HepG2 (cell line): ENCODE data around the gene MAGEL2.

Experiments used
- GABPA ChIP-seq, 2 experiments: IDR thresholded peaks; 2 replicates each; pipeline ENCODE4 v1.6.1; 2011 to 2016; ENCODE audit warnings: low read depth in 2 of 2, low read length in 1 of 2, missing biosample characterization in 1 of 2, missing genetic modification characterization in 1 of 2
- HDAC2 ChIP-seq: sonication (generic); formaldehyde crosslinking; IDR thresholded peaks from 2 replicates; pipeline ENCODE4 v1.4.0; 2020; ENCODE audit warnings: missing genetic modification reagents
- POLR2AphosphoS5 ChIP-seq: IDR thresholded peaks from 2 replicates; pipeline ENCODE4 v1.6.1; 2012; ENCODE audit warnings: low read depth, low read length
- RAD51 ChIP-seq: fragments of 450-650 bp; IDR thresholded peaks from 2 replicates; pipeline ENCODE4 v1.6.1; 2016; ENCODE audit warnings: borderline replicate concordance
- REPIN1 ChIP-seq: sonication (generic); formaldehyde crosslinking; IDR thresholded peaks from 2 replicates; pipeline ENCODE4 v1.8.0; 2022; ENCODE audit warnings: missing genetic modification reagents, low read depth, mild to moderate bottlenecking, borderline replicate concordance
- ZNF207 ChIP-seq: fragments of 450-650 bp; IDR thresholded peaks from 2 replicates; pipeline ENCODE4 v1.6.1; 2016; ENCODE audit warnings: antibody characterized with exemption, borderline replicate concordance
- ZNF451 ChIP-seq: sonication (generic); formaldehyde crosslinking; IDR thresholded peaks from 2 replicates; pipeline ENCODE4 v1.5.0; 2020; ENCODE audit warnings: mild to moderate bottlenecking, missing genetic modification reagents
- TF ChIP-seq, protein P1 (sequence below): sonication (generic); formaldehyde crosslinking; IDR thresholded peaks from 2 replicates; pipeline ENCODE4 v1.8.1; 2023; ENCODE audit warnings: mild to moderate bottlenecking, missing genetic modification reagents, borderline replicate concordance
- TF ChIP-seq, protein P2 (sequence below): sonication (generic); formaldehyde crosslinking; IDR thresholded peaks from 2 replicates; pipeline ENCODE4 v1.8.1; 2023; ENCODE audit warnings: missing genetic modification reagents, mild to moderate bottlenecking, borderline replicate concordance
- TF ChIP-seq, protein P3 (sequence below), 2 experiments: sonication (generic) in 1 of 2; formaldehyde crosslinking in 1 of 2; IDR thresholded peaks; 2 replicates each; pipeline versions ENCODE4 v1.5.1 to v1.6.1; 2011 to 2020; ENCODE audit warnings: borderline replicate concordance in 1 of 2, low read depth in 1 of 2, low read length in 1 of 2, mild to moderate bottlenecking in 1 of 2, missing genetic modification reagents in 1 of 2, moderate library complexity in 1 of 2
- TF ChIP-seq, protein P4 (sequence below): sonication (generic); formaldehyde crosslinking; IDR thresholded peaks from 2 replicates; pipeline ENCODE4 v1.5.1; 2020; ENCODE audit warnings: missing genetic modification reagents, mild to moderate bottlenecking, borderline replicate concordance
- TF ChIP-seq, protein P5 (sequence below): sonication (generic); formaldehyde crosslinking; IDR thresholded peaks from 2 replicates; pipeline ENCODE4 v1.5.0; 2020; ENCODE audit warnings: mild to moderate bottlenecking, missing genetic modification reagents, moderate library complexity
- TF ChIP-seq, protein P6 (sequence below): sonication (generic); formaldehyde crosslinking; conservative IDR thresholded peaks from 2 replicates; pipeline ENCODE4 v1.8.0; 2022; ENCODE audit warnings: missing genetic modification reagents

GRCh38 chr15:23644829-23645228 lies 2.8 kb downstream of the MAGEL2 start:
- TF ChIP-seq, protein P1, sequence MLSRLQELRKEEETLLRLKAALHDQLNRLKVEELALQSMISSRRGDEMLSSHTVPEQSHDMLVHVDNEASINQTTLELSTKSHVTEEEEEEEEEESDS (CRISPR knock-in tag): no peak
- TF ChIP-seq HDAC2 (CRISPR knock-in tag) (no peak), REPIN1 (CRISPR knock-in tag) (no peak), POLR2AphosphoS5 (no peak), RAD51 (no peak), ZNF207 (no peak), GABPA (IDR thresholded peaks at IDR 0.05; ENCODE audit: low read depth, low read length) (no peak), GABPA (CRISPR knock-in tag; IDR thresholded peaks at IDR 0.05; ENCODE audit: low read depth) (no peak), ZNF451 (CRISPR knock-in tag) (no peak)
- TF ChIP-seq, protein P2, sequence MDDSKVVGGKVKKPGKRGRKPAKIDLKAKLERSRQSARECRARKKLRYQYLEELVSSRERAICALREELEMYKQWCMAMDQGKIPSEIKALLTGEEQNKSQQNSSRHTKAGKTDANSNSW: no peak
- TF ChIP-seq, protein P3, sequence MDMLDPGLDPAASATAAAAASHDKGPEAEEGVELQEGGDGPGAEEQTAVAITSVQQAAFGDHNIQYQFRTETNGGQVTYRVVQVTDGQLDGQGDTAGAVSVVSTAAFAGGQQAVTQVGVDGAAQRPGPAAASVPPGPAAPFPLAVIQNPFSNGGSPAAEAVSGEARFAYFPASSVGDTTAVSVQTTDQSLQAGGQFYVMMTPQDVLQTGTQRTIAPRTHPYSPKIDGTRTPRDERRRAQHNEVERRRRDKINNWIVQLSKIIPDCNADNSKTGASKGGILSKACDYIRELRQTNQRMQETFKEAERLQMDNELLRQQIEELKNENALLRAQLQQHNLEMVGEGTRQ (IDR thresholded peaks at IDR 0.05; ENCODE audit: low read depth, low read length): no peak
- TF ChIP-seq, protein P3 (CRISPR knock-in tag; IDR thresholded peaks at IDR 0.05; ENCODE audit: borderline replicate concordance): no peak
- TF ChIP-seq, protein P4, sequence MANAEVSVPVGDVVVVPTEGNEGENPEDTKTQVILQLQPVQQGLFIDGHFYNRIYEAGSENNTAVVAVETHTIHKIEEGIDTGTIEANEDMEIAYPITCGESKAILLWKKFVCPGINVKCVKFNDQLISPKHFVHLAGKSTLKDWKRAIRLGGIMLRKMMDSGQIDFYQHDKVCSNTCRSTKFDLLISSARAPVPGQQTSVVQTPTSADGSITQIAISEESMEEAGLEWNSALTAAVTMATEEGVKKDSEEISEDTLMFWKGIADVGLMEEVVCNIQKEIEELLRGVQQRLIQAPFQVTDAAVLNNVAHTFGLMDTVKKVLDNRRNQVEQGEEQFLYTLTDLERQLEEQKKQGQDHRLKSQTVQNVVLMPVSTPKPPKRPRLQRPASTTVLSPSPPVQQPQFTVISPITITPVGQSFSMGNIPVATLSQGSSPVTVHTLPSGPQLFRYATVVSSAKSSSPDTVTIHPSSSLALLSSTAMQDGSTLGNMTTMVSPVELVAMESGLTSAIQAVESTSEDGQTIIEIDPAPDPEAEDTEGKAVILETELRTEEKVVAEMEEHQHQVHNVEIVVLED (CRISPR knock-in tag): no peak
- TF ChIP-seq, protein P5, sequence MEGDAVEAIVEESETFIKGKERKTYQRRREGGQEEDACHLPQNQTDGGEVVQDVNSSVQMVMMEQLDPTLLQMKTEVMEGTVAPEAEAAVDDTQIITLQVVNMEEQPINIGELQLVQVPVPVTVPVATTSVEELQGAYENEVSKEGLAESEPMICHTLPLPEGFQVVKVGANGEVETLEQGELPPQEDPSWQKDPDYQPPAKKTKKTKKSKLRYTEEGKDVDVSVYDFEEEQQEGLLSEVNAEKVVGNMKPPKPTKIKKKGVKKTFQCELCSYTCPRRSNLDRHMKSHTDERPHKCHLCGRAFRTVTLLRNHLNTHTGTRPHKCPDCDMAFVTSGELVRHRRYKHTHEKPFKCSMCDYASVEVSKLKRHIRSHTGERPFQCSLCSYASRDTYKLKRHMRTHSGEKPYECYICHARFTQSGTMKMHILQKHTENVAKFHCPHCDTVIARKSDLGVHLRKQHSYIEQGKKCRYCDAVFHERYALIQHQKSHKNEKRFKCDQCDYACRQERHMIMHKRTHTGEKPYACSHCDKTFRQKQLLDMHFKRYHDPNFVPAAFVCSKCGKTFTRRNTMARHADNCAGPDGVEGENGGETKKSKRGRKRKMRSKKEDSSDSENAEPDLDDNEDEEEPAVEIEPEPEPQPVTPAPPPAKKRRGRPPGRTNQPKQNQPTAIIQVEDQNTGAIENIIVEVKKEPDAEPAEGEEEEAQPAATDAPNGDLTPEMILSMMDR: no peak
- TF ChIP-seq, protein P6, sequence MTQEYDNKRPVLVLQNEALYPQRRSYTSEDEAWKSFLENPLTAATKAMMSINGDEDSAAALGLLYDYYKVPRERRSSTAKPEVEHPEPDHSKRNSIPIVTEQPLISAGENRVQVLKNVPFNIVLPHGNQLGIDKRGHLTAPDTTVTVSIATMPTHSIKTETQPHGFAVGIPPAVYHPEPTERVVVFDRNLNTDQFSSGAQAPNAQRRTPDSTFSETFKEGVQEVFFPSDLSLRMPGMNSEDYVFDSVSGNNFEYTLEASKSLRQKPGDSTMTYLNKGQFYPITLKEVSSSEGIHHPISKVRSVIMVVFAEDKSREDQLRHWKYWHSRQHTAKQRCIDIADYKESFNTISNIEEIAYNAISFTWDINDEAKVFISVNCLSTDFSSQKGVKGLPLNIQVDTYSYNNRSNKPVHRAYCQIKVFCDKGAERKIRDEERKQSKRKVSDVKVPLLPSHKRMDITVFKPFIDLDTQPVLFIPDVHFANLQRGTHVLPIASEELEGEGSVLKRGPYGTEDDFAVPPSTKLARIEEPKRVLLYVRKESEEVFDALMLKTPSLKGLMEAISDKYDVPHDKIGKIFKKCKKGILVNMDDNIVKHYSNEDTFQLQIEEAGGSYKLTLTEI: no peak
